ENCODE data around the gene SI. TPM values are rescaled to one million over a fixed set of nuclear protein-coding genes. Genes with fewer than 3 reads are reported as not detected.

SI gene
- total RNA-seq, 4 donors from 2014 or later: not detected

DNA sequence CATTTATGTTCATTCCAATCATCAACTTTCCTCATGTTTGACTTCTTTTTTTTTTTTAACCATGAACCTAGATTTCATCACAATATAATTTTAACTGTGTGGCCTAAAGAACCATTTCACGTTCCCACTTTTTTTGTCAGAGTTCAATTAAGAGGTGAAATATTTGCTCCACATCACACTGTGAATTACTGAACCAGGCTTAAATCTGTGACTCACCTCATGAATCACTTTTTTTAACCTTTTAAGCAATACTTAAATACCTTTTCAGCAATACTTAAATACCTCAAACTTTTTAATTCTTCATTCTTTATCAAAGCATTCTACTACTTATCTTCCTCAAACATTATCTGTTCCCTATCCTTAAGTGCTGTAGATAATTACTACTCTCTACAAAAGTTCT lies 137.6 kb downstream of the SI start:
- TF ChIP-seq, protein P1, sequence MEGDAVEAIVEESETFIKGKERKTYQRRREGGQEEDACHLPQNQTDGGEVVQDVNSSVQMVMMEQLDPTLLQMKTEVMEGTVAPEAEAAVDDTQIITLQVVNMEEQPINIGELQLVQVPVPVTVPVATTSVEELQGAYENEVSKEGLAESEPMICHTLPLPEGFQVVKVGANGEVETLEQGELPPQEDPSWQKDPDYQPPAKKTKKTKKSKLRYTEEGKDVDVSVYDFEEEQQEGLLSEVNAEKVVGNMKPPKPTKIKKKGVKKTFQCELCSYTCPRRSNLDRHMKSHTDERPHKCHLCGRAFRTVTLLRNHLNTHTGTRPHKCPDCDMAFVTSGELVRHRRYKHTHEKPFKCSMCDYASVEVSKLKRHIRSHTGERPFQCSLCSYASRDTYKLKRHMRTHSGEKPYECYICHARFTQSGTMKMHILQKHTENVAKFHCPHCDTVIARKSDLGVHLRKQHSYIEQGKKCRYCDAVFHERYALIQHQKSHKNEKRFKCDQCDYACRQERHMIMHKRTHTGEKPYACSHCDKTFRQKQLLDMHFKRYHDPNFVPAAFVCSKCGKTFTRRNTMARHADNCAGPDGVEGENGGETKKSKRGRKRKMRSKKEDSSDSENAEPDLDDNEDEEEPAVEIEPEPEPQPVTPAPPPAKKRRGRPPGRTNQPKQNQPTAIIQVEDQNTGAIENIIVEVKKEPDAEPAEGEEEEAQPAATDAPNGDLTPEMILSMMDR (IDR thresholded peaks at IDR 0.05; ENCODE audit: low read depth): no peak

DNA sequence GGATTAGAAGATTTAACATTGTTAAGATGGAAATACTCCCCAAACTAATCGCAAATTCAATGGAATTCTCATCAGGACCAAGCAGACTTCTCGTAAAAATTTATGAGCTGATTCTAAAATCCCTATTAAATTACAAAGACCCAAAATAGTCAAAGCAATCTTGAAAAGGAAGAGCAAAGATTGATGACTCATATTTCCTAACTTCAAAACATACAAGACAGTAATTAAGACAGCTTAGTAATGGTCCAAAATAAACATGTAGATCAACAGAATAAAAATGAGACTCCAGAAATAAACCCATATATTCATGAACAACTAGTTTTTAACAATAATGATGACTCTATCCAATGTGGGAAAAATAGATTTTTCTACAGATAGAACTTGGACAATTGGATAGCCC lies 148.7 kb downstream of the SI start:
- TF ChIP-seq, protein P1 (IDR thresholded peaks at IDR 0.05; ENCODE audit: low read depth): no peak

Small RNA genes lying within 50 kb of the gene (small RNA-seq; reads per million reads assigned to genes)
- 0.49 reads per million for gene RF00019

Other genes starting within 250 kb of the SI start
- gene SLITRK3, start 117.9 kb upstream of the SI start, total RNA-seq: not detected

Data from subcutaneous adipose tissue (tissue), 4 donors.